Kidney capillary endothelial cell (primary cell): Measurements from ENCODE around the gene RTL10.

Source experiments
- DNase-seq: peaks from one replicate; pipeline ENCODE4 v3.0.0-alpha.2; 2018; ENCODE audit warnings: low spot score

The RTL10 gene

DNA sequence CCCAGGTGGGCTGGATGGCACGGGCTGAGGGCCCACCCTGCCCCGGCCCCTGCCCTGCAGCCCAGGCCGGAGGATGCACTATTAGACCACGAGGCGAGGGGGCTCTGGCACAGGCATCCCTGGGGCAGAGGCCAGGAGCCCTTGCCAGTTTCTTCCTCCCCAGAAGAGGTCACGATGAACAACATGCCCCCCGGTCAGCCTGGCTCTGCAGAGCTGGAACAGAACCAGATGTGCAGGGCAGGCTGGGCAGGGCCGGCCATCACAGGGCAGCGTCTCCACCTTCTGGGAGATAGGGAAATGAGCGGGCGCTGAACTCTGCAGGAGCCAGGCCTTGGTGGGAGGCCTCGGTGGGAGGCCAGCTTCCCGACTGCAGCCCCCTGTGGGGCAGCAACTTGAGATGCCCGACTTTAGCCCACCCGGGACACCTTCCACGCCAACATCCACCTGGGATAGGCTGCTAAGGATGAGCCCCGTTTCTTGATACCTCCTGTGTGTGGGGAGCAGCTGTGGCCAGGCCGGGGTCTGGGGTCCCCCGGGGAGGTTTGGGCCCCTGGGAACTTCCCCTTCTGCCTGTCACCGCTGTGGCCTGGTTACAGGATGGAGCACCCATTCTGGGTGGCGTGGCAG lies 21.8 kb upstream of the RTL10 start:
- DNase-seq, result no peak

- DNase-seq, result no peak
Measured at GRCh38 chr22:19875531-19876313, 21.0 kb upstream of the RTL10 start.

DNA sequence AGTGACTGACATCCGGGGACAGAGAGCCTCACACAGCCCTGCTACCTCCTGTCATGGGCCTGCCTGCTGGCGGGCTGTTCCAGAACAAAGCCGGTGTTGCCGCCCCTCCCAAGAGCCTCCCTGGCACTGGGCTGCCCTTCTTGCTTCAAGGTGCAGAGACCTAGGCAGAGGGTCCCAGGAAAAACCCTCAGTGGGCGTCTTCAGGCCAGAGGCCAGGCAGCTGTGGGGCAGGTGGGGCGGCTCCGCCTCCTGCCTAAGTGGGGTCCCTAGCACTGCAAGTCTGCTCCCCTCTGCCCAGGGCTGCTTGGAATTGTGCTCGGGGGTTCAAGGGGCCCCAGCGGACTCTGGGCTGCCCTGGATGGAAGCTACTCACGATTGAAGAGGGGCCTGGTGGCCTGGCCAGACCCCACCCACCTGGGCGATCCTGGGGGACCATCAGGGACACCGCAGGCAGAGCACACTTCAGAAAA lies 20.4 kb upstream of the RTL10 start:
- no peak for DNase-seq

DNA sequence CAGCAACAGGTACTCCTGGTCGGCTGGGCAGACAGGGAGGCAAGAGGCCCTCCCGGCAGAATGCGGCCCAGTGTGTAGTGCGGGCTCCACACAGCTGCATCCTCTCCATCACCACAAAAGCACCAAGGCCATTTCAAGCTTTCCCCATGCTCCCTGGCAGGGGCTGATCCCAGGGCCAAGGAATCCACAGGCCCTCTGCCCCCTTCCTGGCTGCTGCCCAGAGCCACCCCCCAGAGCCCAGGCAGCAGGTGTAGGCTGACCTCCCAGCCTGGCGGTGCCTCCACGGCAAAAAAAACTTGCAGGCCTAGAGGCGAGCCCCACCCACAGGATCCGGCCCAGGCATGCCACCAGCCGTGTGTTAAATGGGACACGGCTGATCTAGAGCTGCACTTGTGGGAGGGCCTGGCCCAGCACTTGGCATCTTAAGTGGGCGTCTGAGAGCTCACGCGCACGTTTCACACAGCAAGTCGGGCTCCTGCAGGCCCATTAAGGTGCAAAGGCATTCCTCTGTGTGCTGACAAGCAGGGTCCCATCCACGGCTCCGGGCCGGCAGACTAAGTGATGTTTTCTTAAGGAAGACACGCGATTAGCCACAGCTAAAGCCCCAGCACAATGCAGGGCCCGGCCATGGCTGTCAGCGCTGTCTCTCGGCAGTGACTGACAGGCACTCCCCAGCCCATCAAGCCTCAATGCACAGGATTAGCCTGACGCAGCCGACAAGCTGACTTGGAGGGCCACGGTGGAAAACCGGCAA lies 19.8 kb upstream of the RTL10 start:
- DNase-seq, result no peak

GRCh38 chr22:19873960-19874306 lies 19.3 kb upstream of the RTL10 start:
- DNase-seq, result no peak

DNA sequence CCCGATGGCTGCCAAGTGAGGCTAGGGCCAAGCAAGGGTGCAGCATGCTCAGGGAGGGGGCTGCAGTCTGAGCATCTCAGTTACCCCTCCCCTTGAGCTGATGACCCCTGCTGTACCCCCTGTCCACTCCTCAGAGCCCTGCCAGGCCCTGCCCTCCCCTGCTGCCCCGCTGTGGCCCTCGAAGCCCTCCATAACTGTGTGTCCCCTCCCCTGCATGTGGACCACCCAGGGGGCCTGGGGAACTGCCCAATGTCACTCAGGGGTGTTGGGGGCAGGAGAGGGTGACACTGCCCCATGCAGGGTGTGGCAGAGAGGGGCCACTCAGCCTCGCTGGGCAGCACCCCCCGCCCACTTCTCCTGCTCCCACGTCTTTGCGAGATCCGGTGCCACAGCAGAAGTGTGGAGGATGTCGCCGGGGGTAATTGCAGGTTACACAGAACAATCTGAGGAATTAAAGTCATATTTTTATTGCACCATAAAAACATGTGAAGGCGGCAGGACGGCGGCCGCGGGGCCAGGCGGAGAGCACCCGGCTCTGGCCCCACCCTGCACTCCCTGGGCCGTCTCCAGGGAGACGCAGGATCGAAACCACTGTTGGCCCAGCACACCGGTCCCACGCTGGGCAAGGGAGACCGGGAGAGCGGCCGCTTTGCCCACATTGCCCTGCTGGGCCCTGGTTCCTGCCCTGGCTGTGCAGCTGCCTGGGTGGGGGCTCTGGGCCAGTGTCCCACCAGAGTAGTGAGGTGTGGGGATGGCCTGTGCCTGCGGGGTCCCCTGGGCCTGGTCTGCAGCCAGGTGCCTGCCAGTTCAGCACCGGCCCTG lies 18.7 kb upstream of the RTL10 start:
- no peak for DNase-seq

GRCh38 chr22:19872779-19873137 lies 18.1 kb upstream of the RTL10 start:
- DNase-seq, result no peak

GRCh38 chr22:19871845-19872778 lies 17.4 kb upstream of the RTL10 start:
- DNase-seq, result no peak

GRCh38 chr22:19871023-19871844 lies 16.6 kb upstream of the RTL10 start:
- no peak for DNase-seq

GRCh38 chr22:19870153-19871022 lies 15.7 kb upstream of the RTL10 start:
- DNase-seq, result no peak

DNA sequence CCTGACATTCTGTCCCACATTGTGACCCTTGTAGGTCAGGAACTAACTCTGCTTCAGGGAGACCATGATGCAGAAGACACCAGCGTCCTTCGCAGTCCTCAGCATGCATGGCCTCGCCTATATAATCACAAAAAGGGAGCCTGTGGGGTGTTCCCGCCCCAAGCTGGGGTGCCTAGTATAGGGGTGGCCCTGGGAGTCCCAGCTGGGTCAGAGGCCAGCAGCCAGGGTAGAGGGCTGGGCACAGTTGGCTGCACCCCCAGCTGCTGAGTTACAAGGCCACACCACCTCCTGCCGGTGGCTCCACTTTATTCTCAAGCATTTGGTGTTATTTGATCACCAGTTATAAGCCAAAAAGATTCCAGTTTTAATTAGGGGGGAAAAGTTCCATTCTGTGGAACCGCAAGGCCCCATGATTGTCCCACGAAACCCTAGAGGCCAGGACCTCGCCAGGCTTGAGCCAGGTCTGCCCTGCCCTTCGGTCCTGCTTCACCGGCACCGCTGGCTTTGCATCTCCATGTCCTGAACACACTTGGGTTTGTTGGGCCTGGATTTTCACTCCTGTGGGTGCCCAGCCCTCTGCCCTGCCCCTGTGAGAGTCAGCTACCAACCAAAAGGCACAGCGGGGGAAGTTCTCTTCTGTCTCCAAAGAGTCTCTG lies 15.0 kb upstream of the RTL10 start:
- no peak for DNase-seq

GRCh38 chr22:19868773-19869471 lies 14.2 kb upstream of the RTL10 start:
- no peak for DNase-seq

DNA sequence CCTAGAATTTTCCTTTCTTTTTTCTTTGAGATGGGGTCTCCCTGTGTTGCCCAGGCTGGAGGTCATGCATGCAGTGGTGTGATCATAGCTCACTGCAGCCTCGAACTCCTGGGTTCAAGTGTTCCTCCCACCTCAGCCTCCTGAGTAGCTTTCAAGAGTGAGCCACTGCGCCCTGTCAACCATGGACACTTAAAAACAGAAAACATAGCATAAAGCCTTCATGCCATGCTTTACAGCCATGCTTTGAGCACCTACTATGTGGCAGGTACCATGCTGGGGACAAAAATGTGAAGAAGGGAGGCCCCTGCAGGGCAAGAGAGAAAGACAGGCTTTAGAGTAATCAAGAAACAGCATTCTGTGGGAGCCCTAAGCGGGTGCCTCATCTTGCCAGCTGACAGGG lies 13.7 kb upstream of the RTL10 start:
- no peak for DNase-seq

GRCh38 chr22:19867617-19868016 lies 12.9 kb upstream of the RTL10 start:
- no peak for DNase-seq

DNA sequence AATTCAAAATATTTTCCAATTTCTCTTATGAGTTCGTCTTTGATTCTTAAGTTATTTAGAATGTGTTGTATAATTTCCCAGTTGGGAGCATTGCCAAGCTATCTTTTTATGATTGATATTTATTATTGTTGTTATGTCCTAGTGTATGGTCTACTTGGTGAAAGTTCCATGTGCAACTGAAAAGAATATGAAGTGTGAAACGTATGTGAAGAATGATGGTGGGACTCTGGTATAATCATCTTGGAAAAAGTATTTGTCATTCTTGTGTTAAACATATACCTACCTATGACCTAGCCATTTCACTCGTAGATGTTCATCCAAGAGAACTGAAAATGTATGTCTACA lies 12.0 kb upstream of the RTL10 start:
- no peak for DNase-seq

- DNase-seq, result no peak
Measured at GRCh38 chr22:19865141-19865829, 10.6 kb upstream of the RTL10 start.

- DNase-seq, result no peak
Measured at GRCh38 chr22:19864538-19865106, 9.9 kb upstream of the RTL10 start.
